ENCODE results near the gene SAP25.

DNA sequence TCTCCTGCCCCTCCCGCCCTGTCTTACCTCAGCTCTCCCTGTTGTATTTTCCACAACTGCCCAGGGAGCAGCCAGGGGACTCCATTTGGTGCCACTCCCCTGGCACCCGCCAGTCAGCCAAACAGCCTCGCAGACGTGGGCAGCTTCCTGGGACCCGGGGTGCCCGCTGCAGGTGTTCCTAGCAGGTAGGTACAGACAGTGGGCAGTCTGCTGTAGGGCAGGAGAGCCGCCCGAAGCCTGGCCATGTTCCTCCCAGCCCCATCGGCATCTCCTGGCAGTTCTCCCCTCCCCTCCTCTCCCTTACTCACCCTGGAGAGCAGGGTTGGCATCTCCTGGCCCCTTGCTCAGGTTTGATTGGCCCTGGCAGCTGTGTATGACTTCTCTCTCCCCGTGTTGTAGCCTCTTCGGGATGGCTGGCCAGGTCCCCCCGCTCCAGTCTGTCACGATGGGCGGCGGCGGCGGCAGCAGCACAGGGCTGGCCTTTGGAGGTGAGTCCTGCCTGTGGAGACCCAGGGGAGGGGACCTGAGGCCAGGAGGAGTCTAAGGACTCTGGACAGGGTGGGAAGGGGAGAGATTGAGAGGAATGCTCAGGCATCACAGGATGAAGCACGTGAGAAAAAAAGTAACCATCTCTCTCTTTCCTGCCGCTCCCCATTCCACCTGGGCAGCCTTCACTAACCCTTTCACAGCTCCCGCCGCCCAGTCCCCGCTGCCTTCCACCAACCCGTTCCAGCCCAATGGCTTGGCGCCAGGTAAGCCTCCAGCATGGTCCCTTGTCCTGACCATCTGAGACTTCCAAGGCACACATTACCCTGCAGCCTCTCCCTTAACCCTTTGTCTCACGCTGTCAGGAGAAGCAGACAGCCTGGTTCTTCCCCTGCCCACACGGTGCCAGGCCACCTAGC, 11.3 kb downstream of the SAP25 start:
- TF ChIP-seq, protein P1, sequence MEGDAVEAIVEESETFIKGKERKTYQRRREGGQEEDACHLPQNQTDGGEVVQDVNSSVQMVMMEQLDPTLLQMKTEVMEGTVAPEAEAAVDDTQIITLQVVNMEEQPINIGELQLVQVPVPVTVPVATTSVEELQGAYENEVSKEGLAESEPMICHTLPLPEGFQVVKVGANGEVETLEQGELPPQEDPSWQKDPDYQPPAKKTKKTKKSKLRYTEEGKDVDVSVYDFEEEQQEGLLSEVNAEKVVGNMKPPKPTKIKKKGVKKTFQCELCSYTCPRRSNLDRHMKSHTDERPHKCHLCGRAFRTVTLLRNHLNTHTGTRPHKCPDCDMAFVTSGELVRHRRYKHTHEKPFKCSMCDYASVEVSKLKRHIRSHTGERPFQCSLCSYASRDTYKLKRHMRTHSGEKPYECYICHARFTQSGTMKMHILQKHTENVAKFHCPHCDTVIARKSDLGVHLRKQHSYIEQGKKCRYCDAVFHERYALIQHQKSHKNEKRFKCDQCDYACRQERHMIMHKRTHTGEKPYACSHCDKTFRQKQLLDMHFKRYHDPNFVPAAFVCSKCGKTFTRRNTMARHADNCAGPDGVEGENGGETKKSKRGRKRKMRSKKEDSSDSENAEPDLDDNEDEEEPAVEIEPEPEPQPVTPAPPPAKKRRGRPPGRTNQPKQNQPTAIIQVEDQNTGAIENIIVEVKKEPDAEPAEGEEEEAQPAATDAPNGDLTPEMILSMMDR (IDR thresholded peaks at IDR 0.05), result no peak
- TF ChIP-seq POLR2A (IDR thresholded peaks at IDR 0.05), result no peak

Measured in lower leg skin (tissue), 3 donors.